IPS-15b (cell line): ENCODE measurements around the gene IGLON5.

Source experiments
- H3K27me3 ChIP-seq: one replicate; pipeline ENCODE4 v1.6.1; 2013; ENCODE audit warnings: low read length; ENCODE audit not compliant: control insufficient read depth, insufficient read depth
- H3K36me3 ChIP-seq: one replicate; pipeline ENCODE4 v1.6.1; 2013; ENCODE audit warnings: low read length; ENCODE audit not compliant: control insufficient read depth, insufficient read depth
- H3K4me1 ChIP-seq: one replicate; pipeline ENCODE4 v1.6.1; 2013; ENCODE audit warnings: mild to moderate bottlenecking, low read length; ENCODE audit not compliant: control insufficient read depth, insufficient read depth
- H3K4me3 ChIP-seq: one replicate; pipeline ENCODE4 v1.5.1; 2013; ENCODE audit warnings: low read depth, low read length
- H3K9ac ChIP-seq: one replicate; pipeline ENCODE4 v1.6.1; 2013; ENCODE audit warnings: low read depth, mild to moderate bottlenecking, low read length
- H3K9me3 ChIP-seq: one replicate; pipeline ENCODE4 v1.6.1; 2013; ENCODE audit warnings: mild to moderate bottlenecking, low read length; ENCODE audit not compliant: control insufficient read depth, insufficient read depth

Gene IGLON5

DNA sequence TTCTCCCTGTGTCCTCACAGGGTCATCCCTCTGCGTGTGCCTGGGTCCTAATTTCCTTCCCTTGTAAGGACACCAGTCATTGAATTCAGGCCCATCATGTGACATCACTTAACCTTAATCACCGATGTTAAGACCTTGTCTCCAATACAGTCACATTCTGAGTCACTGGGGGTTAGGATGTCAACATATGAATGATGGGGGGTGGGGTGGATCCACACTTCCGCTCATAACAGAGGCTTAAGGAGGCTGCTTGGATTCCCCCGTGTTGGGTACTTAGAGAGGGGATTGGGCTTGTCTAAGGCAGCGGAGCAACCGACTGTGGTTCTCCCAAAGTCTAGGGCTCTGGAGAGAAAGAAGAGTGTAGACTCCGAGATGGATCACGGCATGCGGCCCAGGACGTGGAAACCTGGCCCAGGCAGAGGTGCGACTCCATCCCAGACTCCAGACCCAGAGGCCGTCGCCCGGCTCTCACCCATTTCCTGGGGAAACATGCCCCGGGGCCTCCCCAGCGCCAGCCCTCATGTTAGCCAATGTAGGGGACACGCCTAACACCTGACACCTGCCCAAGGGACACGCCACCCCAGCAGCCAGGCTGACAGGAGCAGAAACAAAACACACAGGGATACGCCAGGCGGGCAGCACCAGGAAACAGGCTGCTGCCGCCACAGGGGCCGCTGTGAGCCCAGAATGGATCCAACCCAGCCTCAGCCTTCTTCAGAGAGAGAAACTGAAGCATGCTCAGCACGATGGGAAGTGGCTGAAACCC lies 17.1 kb upstream of the IGLON5 start:
- Histone ChIP-seq H3K27me3 (no peaks in the 10 kb centered on the region), H3K4me3 (peak overlapping the region; percentile 27), H3K9ac (peak overlapping the region; percentile 39)

DNA sequence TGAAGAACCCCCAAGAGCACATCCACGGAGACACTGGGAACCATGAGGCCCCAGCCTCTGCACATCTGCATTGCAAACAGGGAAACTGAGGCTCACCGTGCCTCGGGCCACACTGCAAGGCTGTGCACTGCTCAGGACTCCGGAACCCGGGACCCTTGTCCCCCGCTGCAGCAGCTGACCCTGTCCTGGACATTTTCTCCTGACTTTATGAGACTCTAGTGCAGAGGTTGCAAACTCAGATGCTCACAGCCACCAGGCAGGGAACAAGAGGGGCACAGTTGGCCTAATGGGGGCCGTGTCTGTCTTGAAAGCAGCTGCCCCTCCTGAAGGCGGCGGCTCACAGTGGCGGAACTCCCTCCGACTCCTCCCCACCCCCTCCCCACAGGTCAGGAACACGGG lies 16.5 kb upstream of the IGLON5 start:
- H3K4me3 ChIP-seq: peak overlapping the region; percentile 27
- peaks cover 31% of the 10 kb centered on the region for H3K4me1 ChIP-seq
- no peaks in the 10 kb centered on the region for H3K36me3 ChIP-seq
- no peaks in the 10 kb centered on the region for H3K9me3 ChIP-seq
- no peaks in the 10 kb centered on the region for H3K27me3 ChIP-seq
- H3K9ac ChIP-seq: no peak overlapping the region

More for the DNA sequence above, 17.1 kb upstream of the IGLON5 start:
- Histone ChIP-seq H3K4me1 (peaks cover 31% of the 10 kb centered on the region), H3K36me3 (no peaks in the 10 kb centered on the region), H3K9me3 (no peaks in the 10 kb centered on the region)

DNA sequence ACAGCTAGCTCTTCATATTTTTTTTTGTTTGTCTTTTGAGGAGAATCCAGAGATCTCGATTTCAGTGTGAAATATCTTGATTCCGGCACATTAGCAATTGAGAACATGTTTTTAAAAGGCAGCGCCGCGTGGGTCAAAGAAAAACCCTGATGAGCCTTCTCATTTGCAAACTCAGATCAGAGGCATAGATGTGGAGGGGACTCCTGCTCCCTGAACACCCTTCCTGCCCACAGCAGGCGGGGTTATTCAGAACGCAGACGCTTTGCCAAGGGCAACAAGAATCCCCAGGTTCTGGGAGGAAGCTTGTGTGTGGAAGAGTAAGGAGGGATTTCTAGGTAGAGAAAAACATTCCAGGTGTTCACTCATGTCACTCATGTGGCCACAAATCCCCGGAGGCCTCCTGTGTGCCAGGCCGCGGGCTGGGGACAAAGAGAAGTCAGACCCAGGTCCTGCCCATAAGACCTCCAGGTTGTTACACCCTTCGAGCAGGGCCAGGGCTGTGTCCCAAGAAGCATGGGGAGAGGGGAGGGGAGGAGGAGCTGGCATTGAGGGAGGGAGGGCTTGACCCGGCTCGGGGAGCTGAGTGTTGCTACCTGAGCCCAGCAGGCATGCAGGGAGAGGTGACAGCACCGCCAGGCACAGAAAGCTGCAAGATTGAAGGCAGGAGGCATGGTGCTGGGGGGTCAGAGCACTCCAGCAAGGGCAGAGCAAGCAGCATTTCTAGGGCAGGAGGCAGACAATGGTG lies 15.9 kb upstream of the IGLON5 start:
- no peaks in the 10 kb centered on the region for H3K9me3 ChIP-seq
- peaks cover 31% of the 10 kb centered on the region for H3K4me1 ChIP-seq
- no peaks in the 10 kb centered on the region for H3K27me3 ChIP-seq
- H3K36me3 ChIP-seq: no peaks in the 10 kb centered on the region
- H3K4me3 ChIP-seq: no peak overlapping the region
- no peak overlapping the region for H3K9ac ChIP-seq

DNA sequence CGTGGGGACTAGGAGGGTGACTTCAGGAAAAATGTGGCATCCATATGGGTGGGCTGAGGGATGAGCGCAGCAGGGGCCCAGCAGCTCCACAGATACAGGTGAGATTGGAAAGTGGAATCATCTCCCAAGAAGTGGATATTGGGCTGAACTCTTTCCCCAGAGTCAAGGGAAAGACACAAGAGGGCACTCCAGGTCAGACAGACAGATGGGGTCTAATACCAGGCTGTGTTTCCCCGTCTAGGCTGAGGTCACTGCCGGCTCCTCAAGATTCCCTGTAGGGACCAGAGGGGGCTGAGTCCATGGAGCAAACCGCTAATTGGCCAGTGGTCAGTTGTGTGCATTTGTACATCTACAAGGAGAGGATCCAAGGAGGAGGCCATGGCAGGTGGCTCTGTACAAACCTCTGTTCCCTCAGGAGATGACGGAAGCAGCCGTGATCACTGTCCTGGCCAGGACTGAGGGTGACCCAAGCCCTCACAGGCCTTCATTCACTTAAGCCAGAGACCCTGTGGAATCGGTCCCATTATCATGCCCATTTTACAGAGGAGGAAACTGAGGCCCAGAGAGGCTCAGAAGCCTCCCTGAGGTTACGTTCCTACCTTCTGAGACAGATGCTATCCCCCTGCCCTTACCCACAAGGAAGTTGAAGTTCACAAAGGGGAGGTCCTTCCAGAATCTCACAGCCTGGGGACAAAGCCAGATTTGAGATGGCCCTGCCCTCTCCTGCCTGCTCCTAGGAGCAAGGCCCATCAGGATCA lies 14.9 kb upstream of the IGLON5 start:
- Histone ChIP-seq H3K36me3 (no peaks in the 10 kb centered on the region), H3K9ac (no peak overlapping the region), H3K4me1 (peaks cover 31% of the 10 kb centered on the region), H3K4me3 (no peak overlapping the region), H3K9me3 (no peaks in the 10 kb centered on the region), H3K27me3 (no peaks in the 10 kb centered on the region)

DNA sequence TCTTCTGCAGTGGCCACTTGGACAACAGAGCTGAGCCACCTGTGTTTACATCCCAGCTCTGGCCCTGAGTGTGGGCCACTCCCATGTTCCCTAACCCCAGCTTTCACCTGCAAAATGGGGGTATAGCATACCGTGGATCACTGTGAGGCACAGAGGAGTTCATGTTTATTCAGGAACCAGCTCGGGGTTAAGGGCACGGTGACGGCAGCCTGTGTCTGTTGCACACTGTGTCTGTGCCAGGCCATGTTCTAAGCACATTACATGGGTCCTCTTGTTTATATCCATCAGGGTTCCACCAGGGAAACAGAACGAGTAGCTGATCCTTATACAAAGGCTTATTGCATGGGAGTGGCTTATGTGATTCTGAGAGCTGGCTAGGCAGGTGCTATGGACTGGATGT lies 14.0 kb upstream of the IGLON5 start:
- no peaks in the 10 kb centered on the region for H3K36me3 ChIP-seq
- H3K4me1 ChIP-seq: peaks cover 31% of the 10 kb centered on the region
- no peak overlapping the region for H3K4me3 ChIP-seq
- H3K27me3 ChIP-seq: no peaks in the 10 kb centered on the region
- no peak overlapping the region for H3K9ac ChIP-seq
- no peaks in the 10 kb centered on the region for H3K9me3 ChIP-seq

DNA sequence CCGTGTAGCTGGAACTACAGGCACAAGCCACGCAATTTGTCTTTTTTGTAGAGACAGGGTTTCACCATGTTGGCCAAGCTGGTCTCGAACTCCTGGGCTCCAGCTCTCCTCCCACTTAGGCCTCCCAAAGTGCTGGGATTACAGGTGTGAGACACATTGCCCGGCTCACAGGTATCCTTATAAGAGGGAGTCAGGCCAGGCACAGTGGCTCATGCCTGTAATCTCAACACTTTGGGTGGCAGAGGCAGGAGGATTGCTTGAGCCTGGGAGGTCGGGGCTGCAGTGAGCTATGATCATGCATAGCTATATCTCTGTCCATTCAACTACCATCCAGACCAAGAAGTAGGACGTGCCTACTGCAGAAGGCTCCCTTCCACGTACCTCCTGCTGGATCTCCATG lies 10.2 kb upstream of the IGLON5 start:
- H3K36me3 ChIP-seq: no peaks in the 10 kb centered on the region
- H3K9ac ChIP-seq: no peak overlapping the region
- H3K9me3 ChIP-seq: no peaks in the 10 kb centered on the region
- no peak overlapping the region for H3K4me3 ChIP-seq
- no peaks in the 10 kb centered on the region for H3K4me1 ChIP-seq
- H3K27me3 ChIP-seq: no peaks in the 10 kb centered on the region

DNA sequence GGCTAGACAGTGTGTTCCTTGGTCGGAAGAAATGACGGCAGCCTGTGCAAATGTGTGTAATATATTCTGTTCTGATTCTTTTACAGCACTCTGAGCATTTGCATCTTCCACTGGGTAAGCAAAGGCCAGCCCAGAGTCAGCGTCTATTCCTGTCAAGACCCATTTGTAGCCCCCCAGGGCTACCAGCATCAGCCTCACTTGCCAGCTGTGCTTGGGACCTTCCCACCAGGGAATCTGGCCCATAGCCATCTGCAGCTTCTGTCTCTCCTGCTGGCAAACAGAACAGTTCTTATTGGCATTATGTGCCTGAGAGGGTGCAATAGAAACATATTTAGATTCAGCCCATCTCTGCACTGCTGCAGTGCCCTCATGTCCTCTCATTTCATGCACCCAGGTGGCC lies 6.0 kb upstream of the IGLON5 start:
- Histone ChIP-seq H3K4me1 (peaks cover 5% of the 10 kb centered on the region), H3K9ac (no peak overlapping the region), H3K36me3 (no peaks in the 10 kb centered on the region), H3K27me3 (no peaks in the 10 kb centered on the region), H3K4me3 (no peak overlapping the region), H3K9me3 (no peaks in the 10 kb centered on the region)

DNA sequence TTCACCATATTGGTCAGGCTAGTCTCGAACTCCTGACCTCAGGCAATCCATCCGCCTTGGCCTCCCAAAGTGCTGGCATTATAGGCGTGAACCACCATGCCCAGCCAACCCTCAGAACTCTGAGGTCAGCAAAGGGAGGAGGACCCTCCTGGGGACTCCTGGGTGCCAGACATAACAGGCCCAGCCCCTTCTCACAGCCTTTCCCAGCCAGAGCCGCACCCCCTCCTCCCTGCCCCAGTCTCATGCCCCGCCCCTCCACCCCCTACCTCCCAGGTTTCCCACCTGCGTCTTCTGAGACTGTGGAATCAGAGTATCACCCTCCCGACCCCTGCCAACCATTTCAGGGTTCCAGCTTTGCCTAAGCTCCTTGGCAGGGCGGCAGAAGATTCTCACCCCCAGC lies 5.2 kb downstream of the IGLON5 start:
- Histone ChIP-seq H3K4me3 (no peak overlapping the region), H3K36me3 (no peaks in the 10 kb centered on the region), H3K4me1 (no peaks in the 10 kb centered on the region), H3K9ac (no peak overlapping the region), H3K9me3 (no peaks in the 10 kb centered on the region), H3K27me3 (no peaks in the 10 kb centered on the region)

DNA sequence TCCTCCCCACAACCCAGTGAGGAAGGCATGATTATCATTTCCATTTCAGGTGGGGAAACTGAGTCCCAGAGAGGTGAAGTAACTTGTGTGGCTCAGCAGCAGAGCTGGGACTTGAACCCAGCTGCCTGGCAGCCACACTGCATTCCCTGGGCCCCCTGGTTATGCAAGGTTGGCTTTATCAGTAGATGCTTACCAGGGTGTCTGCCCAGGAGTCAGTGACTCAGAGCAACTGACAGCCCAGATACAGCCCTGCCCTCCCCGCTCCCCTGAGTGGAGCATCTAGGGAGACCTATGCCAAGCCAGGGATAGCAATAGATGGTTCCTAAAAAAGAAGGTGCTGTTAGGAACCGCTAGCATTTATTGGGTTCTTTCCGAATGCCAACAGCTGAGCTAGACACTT lies 5.9 kb downstream of the IGLON5 start:
- Histone ChIP-seq H3K4me1 (no peaks in the 10 kb centered on the region), H3K9ac (no peak overlapping the region), H3K4me3 (no peak overlapping the region), H3K36me3 (no peaks in the 10 kb centered on the region), H3K9me3 (no peaks in the 10 kb centered on the region), H3K27me3 (no peaks in the 10 kb centered on the region)

DNA sequence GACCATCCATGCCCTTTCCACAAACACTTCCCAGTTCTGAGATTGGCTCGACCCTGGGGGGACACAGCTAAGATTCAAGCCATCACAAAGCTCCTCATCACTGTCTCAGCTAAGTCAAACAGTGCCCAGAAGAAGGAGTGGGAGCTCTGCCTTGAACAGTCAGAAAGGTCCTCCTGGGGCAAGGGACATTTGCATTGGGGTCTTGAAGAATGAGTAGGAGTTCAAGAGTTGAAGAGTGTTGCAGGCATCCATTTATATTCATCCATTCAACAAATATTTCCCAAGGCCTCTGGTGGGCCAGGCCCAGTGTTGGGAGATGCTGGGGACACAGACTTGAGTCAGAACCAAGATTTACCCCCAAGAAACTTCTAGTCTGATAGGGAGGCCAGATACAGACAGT lies 6.5 kb downstream of the IGLON5 start:
- H3K4me3 ChIP-seq: no peak overlapping the region
- no peaks in the 10 kb centered on the region for H3K9me3 ChIP-seq
- H3K4me1 ChIP-seq: no peaks in the 10 kb centered on the region
- H3K27me3 ChIP-seq: no peaks in the 10 kb centered on the region
- H3K36me3 ChIP-seq: no peaks in the 10 kb centered on the region
- no peak overlapping the region for H3K9ac ChIP-seq

DNA sequence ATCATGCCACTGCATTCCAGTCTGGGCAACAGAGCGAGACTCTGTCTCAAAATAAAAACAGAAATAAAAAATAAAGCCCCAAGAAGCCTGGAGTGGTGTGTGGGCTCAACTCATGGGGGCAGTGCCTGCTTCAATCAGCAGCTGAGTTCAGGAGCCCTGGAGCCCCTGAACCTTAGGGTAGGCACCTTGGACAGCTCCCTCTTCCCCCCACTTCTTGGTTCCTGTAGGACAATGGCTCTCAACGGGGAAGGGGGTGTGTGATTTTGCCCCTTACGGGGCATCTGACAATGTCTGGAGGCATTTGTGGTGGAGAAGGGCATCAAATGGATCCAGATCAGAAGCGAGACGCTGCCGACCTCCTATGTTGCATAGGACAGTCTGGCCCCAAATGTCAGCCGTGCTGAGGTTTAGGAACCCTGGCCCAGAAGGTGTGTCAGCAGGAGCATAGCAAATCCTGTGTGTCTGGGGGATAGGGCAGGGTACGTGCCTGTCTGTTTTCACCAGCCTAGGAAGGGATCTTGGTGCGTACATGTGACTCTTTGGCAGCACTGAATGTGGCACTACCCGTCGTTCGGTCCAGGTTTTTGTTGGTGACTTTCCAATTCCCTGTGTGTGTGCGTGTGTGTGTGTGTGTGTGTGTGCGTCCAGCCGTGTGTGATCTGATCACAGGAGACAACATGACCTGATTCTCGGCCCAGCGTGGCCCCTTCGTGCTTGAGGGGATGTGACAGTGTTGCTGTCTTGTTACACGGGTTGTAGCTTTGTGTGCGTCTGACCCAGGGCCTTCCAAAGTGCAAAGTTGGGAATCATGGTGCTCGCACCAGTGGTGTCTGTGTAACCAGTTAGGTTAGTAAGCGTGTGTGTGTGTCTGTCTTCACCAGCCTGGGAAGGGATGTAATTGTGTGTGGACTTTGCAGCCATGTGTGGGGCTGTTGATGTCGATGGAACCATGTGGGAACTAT lies 7.5 kb downstream of the IGLON5 start:
- Histone ChIP-seq H3K4me1 (no peaks in the 10 kb centered on the region), H3K27me3 (peaks cover 1% of the 10 kb centered on the region), H3K4me3 (no peak overlapping the region), H3K9me3 (no peaks in the 10 kb centered on the region), H3K36me3 (no peaks in the 10 kb centered on the region), H3K9ac (no peak overlapping the region)
